ENCODE results near the gene ELF4.

Gene ELF4

GRCh38 chrX:130030826-130031225 is 79.5 kb downstream of the ELF4 start:
- peaks cover 15 to 91% of the 10 kb centered on the region in 2 experiments for H3K36me3 ChIP-seq (ENCODE audit: control insufficient read depth in 2 of 2, insufficient read depth in 1 of 2, low read length in 2 of 2)
- TF ChIP-seq ZSCAN23 (tag by site-specific recombination; IDR thresholded peaks at IDR 0.05) (no peak), ZNF121 (tag by site-specific recombination; IDR thresholded peaks at IDR 0.05) (no peak), AEBP2 (tag by site-specific recombination; IDR thresholded peaks at IDR 0.05; ENCODE audit: borderline replicate concordance) (no peak), ZNF518A (tag by site-specific recombination; conservative IDR thresholded peaks at IDR 0.05; ENCODE audit: low read depth) (no peak), PRDM6 (tag by site-specific recombination; IDR thresholded peaks at IDR 0.05) (no peak), KLF8 (tag by site-specific recombination; IDR thresholded peaks at IDR 0.05) (no peak), ZNF785 (tag by site-specific recombination; IDR thresholded peaks at IDR 0.05) (no peak), ZXDB (tag by site-specific recombination; IDR thresholded peaks at IDR 0.05) (no peak), ZBTB20 (tag by site-specific recombination; IDR thresholded peaks at IDR 0.05) (no peak), ZNF248 (tag by site-specific recombination; IDR thresholded peaks at IDR 0.05) (no peak), RBAK (tag by site-specific recombination; IDR thresholded peaks at IDR 0.05) (no peak), GLI4 (tag by site-specific recombination; IDR thresholded peaks at IDR 0.05) (no peak), ZNF174 (tag by site-specific recombination; IDR thresholded peaks at IDR 0.05) (no peak), ZNF223 (tag by site-specific recombination; IDR thresholded peaks at IDR 0.05) (no peak), OVOL3 (tag by site-specific recombination; IDR thresholded peaks at IDR 0.05) (no peak)
- TF ChIP-seq, protein P1, sequence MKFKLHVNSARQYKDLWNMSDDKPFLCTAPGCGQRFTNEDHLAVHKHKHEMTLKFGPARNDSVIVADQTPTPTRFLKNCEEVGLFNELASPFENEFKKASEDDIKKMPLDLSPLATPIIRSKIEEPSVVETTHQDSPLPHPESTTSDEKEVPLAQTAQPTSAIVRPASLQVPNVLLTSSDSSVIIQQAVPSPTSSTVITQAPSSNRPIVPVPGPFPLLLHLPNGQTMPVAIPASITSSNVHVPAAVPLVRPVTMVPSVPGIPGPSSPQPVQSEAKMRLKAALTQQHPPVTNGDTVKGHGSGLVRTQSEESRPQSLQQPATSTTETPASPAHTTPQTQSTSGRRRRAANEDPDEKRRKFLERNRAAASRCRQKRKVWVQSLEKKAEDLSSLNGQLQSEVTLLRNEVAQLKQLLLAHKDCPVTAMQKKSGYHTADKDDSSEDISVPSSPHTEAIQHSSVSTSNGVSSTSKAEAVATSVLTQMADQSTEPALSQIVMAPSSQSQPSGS (tag by site-specific recombination; IDR thresholded peaks at IDR 0.05; ENCODE audit: low read depth), result no peak
- POLR2A ChIA-PET, result no interaction called here
- H3K9me3 ChIP-seq (ENCODE audit: control insufficient read depth, insufficient read depth, low read depth, low read length), result no peaks in the 10 kb centered on the region
- no peak overlapping the region for H3K4me3 ChIP-seq (ENCODE audit: low read depth, low read length)
- CTCF ChIA-PET, result interaction anchor here (1.6 kb wide), 1 partner anchor 105 kb away, joined by 8 read pairs; no protein-coding TSS in a partner anchor
- H3K27ac ChIP-seq (ENCODE audit: extremely low read depth, low read depth, low read length), result no peak overlapping the region
- H3K4me1 ChIP-seq (ENCODE audit: control insufficient read depth, insufficient read depth, low read length), result no peaks in the 10 kb centered on the region

- H3K9me3 ChIP-seq (ENCODE audit: control insufficient read depth, insufficient read depth, low read depth, low read length), result no peaks in the 10 kb centered on the region
- H3K4me1 ChIP-seq (ENCODE audit: control insufficient read depth, insufficient read depth, low read length), result no peaks in the 10 kb centered on the region
- TF ChIP-seq ZNF654 (tag by site-specific recombination; IDR thresholded peaks at IDR 0.05; ENCODE audit: low read depth) (0 out of 2 replicates have a peak, but pooled peaks have one; percentile 9), ZNF248 (tag by site-specific recombination; IDR thresholded peaks at IDR 0.05) (no peak), ZNF132 (tag by site-specific recombination; IDR thresholded peaks at IDR 0.05; ENCODE audit: borderline replicate concordance) (no peak)
- TF ChIP-seq, protein P2, sequence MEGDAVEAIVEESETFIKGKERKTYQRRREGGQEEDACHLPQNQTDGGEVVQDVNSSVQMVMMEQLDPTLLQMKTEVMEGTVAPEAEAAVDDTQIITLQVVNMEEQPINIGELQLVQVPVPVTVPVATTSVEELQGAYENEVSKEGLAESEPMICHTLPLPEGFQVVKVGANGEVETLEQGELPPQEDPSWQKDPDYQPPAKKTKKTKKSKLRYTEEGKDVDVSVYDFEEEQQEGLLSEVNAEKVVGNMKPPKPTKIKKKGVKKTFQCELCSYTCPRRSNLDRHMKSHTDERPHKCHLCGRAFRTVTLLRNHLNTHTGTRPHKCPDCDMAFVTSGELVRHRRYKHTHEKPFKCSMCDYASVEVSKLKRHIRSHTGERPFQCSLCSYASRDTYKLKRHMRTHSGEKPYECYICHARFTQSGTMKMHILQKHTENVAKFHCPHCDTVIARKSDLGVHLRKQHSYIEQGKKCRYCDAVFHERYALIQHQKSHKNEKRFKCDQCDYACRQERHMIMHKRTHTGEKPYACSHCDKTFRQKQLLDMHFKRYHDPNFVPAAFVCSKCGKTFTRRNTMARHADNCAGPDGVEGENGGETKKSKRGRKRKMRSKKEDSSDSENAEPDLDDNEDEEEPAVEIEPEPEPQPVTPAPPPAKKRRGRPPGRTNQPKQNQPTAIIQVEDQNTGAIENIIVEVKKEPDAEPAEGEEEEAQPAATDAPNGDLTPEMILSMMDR (tag by site-specific recombination; IDR thresholded peaks at IDR 0.05), result peak; percentile 36; the same call in 1 of the 2 replicates
- H3K4me3 ChIP-seq (ENCODE audit: low read depth, low read length), result no peak overlapping the region
- ChIA-PET CTCF (interaction anchor here (0.6 to 3.2 kb wide), 27 partner anchors 11 to 881 kb away, joined by 3 to 40 read pairs (median 4); no protein-coding TSS in a partner anchor), POLR2A (interaction anchor here (1.0 to 2.1 kb wide), 2 partner anchors 45 to 103 kb away, joined by 4 to 7 read pairs; no protein-coding TSS in a partner anchor)
- peaks cover 12 to 92% of the 10 kb centered on the region in 2 experiments for H3K36me3 ChIP-seq (ENCODE audit: control insufficient read depth in 2 of 2, insufficient read depth in 1 of 2, low read length in 2 of 2)
- no peak overlapping the region for H3K27ac ChIP-seq (ENCODE audit: extremely low read depth, low read depth, low read length)
Measured at GRCh38 chrX:130028196-130028595, 82.1 kb downstream of the ELF4 start.
